Activated T-helper 1 cell treated with anti-CD3 and anti-CD28 coated beads, Interleukin-12 subunit alpha, Interleukin-12 subunit beta, Interleukin-2, Interleukin-4 antibody, amounts not matched to agents 30 ng/mL and 10 ng/mL and 1 ng/mL, durations not matched to agents 14 hours and 24 hours and 36 hours (primary cell): ENCODE data around the gene TMCO2. TPM values are rescaled to one million over a fixed set of nuclear protein-coding genes. Genes with fewer than 3 reads are reported as not detected.
A peak's percentile ranks its signal among the peaks of the same experiment; 100 is the strongest.

Experiments used
- DNase-seq: peaks from one replicate; pipeline ENCODE4 v3.0.0; 2021; ENCODE audit warnings: low spot score
- H3K27ac Mint-ChIP-seq: one replicate; pipeline ENCODE4 v1.8.0; 2021; ENCODE audit warnings: mild to moderate bottlenecking, mixed read lengths
- H3K27me3 Mint-ChIP-seq: one replicate; pipeline ENCODE4 v1.8.0; 2022; ENCODE audit warnings: mild to moderate bottlenecking, moderate library complexity, mixed read lengths; ENCODE audit not compliant: insufficient read depth
- H3K36me3 Mint-ChIP-seq: one replicate; pipeline ENCODE4 v1.8.0; 2021; ENCODE audit warnings: low read depth, mixed read lengths
- H3K4me1 Mint-ChIP-seq: one replicate; pipeline ENCODE4 v1.8.0; 2021; ENCODE audit warnings: low read depth, mixed read lengths
- H3K4me3 Mint-ChIP-seq: one replicate; pipeline ENCODE4 v1.8.0; 2021; ENCODE audit warnings: mild to moderate bottlenecking, moderate library complexity, mixed read lengths
- H3K9me3 Mint-ChIP-seq: one replicate; pipeline ENCODE4 v1.8.0; 2021; ENCODE audit warnings: mixed read lengths
- intact Hi-C: fragments of 100-400 bp; cut with micrococcal nuclease; formaldehyde crosslinking; loops from one replicate; pipeline ENCODE4 v1.15.1; 2024
- total RNA-seq: library from RNA; stranded (reverse); gene quantifications from 2 replicates; pipeline ENCODE4 v1.2.3, GENCODE V29; 2022

The TMCO2 gene
- total RNA-seq, 1 donor from 2014 or later: not detected

DNA sequence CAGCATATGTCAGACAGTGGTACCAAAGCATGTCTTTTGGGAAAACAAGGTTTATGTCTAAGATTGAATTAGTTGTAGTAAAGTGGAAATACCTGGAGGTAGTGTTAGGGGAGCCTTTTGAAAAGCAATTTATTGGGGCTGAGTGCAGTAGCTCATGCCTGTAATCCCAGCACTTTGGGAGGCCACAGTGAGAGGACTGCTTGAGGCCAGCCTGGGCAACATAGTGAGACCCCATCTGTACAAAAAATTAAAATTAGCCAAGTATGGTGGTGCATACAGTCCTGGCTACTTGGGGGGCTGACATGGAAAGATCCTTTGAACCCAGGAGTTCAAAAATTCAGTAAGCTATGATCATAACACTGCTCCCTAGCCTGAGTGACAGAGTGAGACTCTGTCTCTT is 17.6 kb downstream of the TMCO2 start:
- H3K36me3 Mint-ChIP-seq: peaks cover 54% of the 10 kb centered on the region
- H3K4me1 Mint-ChIP-seq: peaks cover 50% of the 10 kb centered on the region
- H3K27ac Mint-ChIP-seq: no peak overlapping the region
- intact Hi-C loops: loop anchor here (2.0 kb wide), 1 partner anchor 50 kb away; no protein-coding TSS in a partner anchor
- no peak for DNase-seq
- no peaks in the 10 kb centered on the region for H3K9me3 Mint-ChIP-seq
- no peak overlapping the region for H3K4me3 Mint-ChIP-seq
- no peaks in the 10 kb centered on the region for H3K27me3 Mint-ChIP-seq

- H3K4me3 Mint-ChIP-seq: no peak overlapping the region
- H3K27ac Mint-ChIP-seq: no peak overlapping the region
- H3K36me3 Mint-ChIP-seq: peaks cover 52% of the 10 kb centered on the region
- intact Hi-C loops: loop anchor here (2.0 kb wide), 1 partner anchor 49 kb away; no protein-coding TSS in a partner anchor
- no peaks in the 10 kb centered on the region for H3K9me3 Mint-ChIP-seq
- H3K27me3 Mint-ChIP-seq: no peaks in the 10 kb centered on the region
- DNase-seq: no peak
- peaks cover 49% of the 10 kb centered on the region for H3K4me1 Mint-ChIP-seq
Observed at GRCh38 chr1:40265919-40266318, 18.2 kb downstream of the TMCO2 start.

GRCh38 chr1:40266786-40267535 is 19.2 kb downstream of the TMCO2 start:
- no peak for DNase-seq
- intact Hi-C loops: no loop called here
- Mint-ChIP-seq H3K27me3 (no peaks in the 10 kb centered on the region), H3K27ac (no peak overlapping the region), H3K36me3 (peaks cover 48% of the 10 kb centered on the region), H3K9me3 (no peaks in the 10 kb centered on the region), H3K4me3 (no peak overlapping the region), H3K4me1 (peaks cover 42% of the 10 kb centered on the region)

GRCh38 chr1:40267767-40268187 is 20.0 kb downstream of the TMCO2 start:
- Mint-ChIP-seq H3K27ac (no peak overlapping the region), H3K36me3 (peaks cover 49% of the 10 kb centered on the region), H3K4me3 (no peak overlapping the region), H3K27me3 (no peaks in the 10 kb centered on the region), H3K4me1 (peaks cover 35% of the 10 kb centered on the region), H3K9me3 (no peaks in the 10 kb centered on the region)
- intact Hi-C loops: no loop called here
- no peak for DNase-seq

DNA sequence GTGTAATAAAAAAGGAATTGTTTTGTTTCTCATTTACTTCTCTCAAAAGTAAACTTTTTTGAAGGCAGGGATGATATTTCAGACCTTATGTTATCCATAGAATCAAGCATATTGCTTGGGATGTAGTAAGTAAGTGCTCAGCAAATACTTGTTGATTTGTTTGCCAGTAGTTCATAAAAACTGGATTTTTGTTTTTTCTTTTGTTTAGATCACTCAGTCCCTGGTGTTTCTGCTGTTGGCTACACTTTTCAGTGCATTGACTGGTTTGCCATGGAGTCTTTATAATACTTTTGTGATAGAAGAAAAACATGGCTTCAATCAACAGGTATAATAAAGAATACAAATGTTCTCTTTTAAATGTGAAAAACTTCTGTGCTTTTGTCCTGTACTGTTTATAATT is 20.5 kb downstream of the TMCO2 start:
- Mint-ChIP-seq H3K4me1 (peaks cover 34% of the 10 kb centered on the region), H3K4me3 (no peak overlapping the region), H3K27ac (no peak overlapping the region), H3K27me3 (no peaks in the 10 kb centered on the region), H3K9me3 (no peaks in the 10 kb centered on the region), H3K36me3 (peaks cover 47% of the 10 kb centered on the region)
- intact Hi-C loops: no loop called here
- DNase-seq: no peak

DNA sequence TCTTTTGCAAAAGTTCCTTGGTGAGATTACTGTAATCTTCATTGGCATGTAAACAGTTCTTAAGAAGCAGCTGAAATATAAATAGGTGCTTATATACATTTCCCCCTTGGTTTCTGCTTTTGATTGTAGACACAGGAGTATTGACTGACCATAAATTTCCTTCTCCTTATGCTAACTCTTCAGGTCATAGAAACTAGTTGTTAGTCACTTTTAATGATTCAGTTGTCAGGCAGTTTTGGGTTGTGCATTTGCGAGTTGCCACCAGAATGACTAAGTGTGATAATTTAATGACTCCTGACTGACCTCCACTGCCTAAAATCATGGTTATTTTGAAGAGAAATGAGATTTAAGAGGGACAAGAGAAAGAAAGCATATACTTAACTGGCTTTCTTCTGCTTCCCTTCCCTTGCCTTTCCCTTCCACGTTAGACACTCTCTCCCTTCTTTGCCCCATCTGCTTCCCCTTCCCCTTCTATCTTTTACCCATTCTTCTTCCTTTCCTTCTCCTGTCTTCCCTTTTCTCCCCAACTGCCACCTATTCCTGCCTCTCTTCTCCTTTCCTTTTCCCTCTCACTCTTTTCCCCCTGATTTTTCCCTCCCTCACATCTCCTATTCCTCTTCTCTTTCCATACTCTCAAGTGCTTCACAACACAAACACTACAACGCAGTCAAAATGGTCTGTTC is 22.6 kb downstream of the TMCO2 start:
- intact Hi-C loops: loop anchor here (1.0 kb wide), 1 partner anchor 12 kb away; the partner anchor contains the start of gene ZMPSTE24
- H3K36me3 Mint-ChIP-seq: peaks cover 48% of the 10 kb centered on the region
- peaks cover 22% of the 10 kb centered on the region for H3K4me1 Mint-ChIP-seq
- no peak for DNase-seq
- H3K27me3 Mint-ChIP-seq: no peaks in the 10 kb centered on the region
- H3K4me3 Mint-ChIP-seq: no peak overlapping the region
- no peaks in the 10 kb centered on the region for H3K9me3 Mint-ChIP-seq
- H3K27ac Mint-ChIP-seq: peak overlapping the region; percentile 84

DNA sequence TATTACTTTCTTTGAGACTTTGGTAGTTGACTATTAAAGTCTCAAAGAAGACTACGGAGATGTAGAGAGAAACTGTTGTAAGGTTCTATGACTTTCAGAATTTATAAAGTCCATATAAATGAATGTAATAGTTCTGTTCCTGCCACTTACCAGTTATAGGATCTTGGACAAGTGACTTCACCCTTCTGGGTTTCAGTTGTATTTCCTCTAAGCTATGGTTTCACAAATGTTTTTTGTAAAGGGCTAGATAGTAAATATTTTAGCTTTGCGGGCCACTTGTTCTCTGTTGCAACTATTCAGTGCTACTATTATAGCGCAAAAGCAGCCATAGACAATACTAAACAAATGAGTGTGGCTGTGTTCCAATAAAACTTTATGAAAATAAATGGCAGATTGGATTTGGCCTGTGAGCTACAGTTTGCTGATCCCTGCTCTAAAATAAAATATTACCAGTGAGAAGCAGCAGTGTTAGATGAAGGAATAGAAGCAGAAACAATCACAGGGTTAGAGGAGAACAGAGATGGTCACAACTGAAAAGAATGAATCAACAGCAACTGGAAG is 25.0 kb downstream of the TMCO2 start:
- intact Hi-C loops: no loop called here
- Mint-ChIP-seq H3K4me1 (peaks cover 16% of the 10 kb centered on the region), H3K9me3 (no peaks in the 10 kb centered on the region), H3K4me3 (no peak overlapping the region), H3K36me3 (peaks cover 49% of the 10 kb centered on the region), H3K27ac (no peak overlapping the region), H3K27me3 (no peaks in the 10 kb centered on the region)
- no peak for DNase-seq

DNA sequence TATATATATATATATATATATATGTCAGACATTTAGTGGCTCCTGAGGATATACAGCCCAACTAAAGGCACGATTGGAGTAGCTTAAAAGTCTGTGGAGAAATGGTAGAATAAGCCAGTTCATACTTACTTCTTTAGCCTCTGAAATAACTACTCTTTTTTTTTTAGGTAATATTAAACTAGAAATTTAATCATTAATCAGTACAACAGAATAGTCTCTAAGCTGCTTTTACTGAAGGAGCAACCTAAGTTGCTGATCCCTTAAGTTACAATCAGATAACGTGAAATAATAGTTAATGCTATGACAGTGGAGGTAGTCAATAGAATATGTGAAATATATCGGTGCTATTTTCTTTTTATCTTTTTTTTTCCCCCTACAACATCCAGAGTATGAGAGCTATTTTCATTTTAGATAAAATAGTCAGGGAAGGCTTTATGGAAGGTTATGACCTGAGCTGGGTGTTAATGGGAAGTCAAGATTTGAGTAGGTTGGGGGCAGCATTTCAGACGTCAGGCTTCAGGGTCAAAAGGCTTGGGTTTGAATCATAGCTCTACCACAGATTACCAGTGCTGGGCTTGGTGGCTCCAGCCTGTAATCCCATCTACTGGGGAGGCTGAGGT is 25.9 kb downstream of the TMCO2 start:
- Mint-ChIP-seq H3K4me3 (no peak overlapping the region), H3K4me1 (peaks cover 16% of the 10 kb centered on the region), H3K27ac (no peak overlapping the region), H3K9me3 (no peaks in the 10 kb centered on the region), H3K36me3 (peaks cover 45% of the 10 kb centered on the region), H3K27me3 (no peaks in the 10 kb centered on the region)
- DNase-seq: no peak
- intact Hi-C loops: no loop called here

GRCh38 chr1:40274331-40274730 is 26.6 kb downstream of the TMCO2 start:
- Mint-ChIP-seq H3K4me1 (peaks cover 16% of the 10 kb centered on the region), H3K27me3 (no peaks in the 10 kb centered on the region), H3K36me3 (peaks cover 46% of the 10 kb centered on the region), H3K4me3 (no peak overlapping the region), H3K9me3 (no peaks in the 10 kb centered on the region), H3K27ac (no peak overlapping the region)
- no peak for DNase-seq
- intact Hi-C loops: no loop called here

- intact Hi-C loops: no loop called here
- Mint-ChIP-seq H3K9me3 (no peaks in the 10 kb centered on the region), H3K4me3 (no peak overlapping the region), H3K4me1 (peaks cover 5% of the 10 kb centered on the region), H3K36me3 (peaks cover 41% of the 10 kb centered on the region), H3K27me3 (no peaks in the 10 kb centered on the region), H3K27ac (peak overlapping the region; percentile 36)
- DNase-seq: no peak
Observed at GRCh38 chr1:40276122-40276521, 28.4 kb downstream of the TMCO2 start.

- Mint-ChIP-seq H3K4me1 (no peaks in the 10 kb centered on the region), H3K4me3 (no peak overlapping the region), H3K9me3 (no peaks in the 10 kb centered on the region), H3K36me3 (peaks cover 21% of the 10 kb centered on the region), H3K27me3 (no peaks in the 10 kb centered on the region), H3K27ac (no peak overlapping the region)
- intact Hi-C loops: no loop called here
- DNase-seq: no peak
Observed at GRCh38 chr1:40281853-40282252, 34.1 kb downstream of the TMCO2 start.

DNA sequence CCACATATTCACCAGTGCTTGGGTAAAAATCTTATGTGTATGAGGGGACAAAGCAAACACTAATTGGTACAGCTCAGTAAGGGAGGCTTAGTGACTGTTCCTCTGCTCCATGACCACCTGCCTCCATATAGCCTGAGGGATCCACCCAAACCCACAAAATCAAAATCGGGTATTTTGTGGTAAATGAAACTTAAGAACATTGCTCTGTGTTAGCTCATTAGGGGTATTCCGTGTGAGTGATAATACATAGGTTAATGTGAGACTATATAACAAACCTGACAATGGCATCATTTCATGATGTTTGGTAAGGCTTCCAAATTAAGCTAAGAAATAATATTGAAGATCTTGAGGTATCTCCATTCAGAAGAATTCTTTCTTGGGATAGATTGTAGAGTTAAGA is 43.6 kb downstream of the TMCO2 start:
- Mint-ChIP-seq H3K4me1 (peaks cover 12% of the 10 kb centered on the region), H3K4me3 (no peak overlapping the region), H3K27ac (no peak overlapping the region), H3K36me3 (peaks cover 48% of the 10 kb centered on the region), H3K27me3 (no peaks in the 10 kb centered on the region), H3K9me3 (no peaks in the 10 kb centered on the region)
- intact Hi-C loops: no loop called here
- DNase-seq: no peak
